Right atrium auricular region (tissue), 2 donors: Measurements from ENCODE around the gene LPCAT4. TPM values are rescaled to one million over a fixed set of nuclear protein-coding genes. Genes with fewer than 3 reads are reported as not detected.
"Not testable (repeated sequence)": the region's sequence is repeated elsewhere in the genome, so short reads cannot be mapped to it uniquely, and the experiment has no call there.

Source experiments
- DNase-seq: peaks from one replicate; pipeline ENCODE4 v3.0.0-alpha.2; 2019; ENCODE audit warnings: low spot score
- H3K27ac ChIP-seq, 2 donors: fragments of 200-600 bp; sonication (generic); 1 replicate in 1 of 2; 2 replicates in 1 of 2; pipeline ENCODE4 v1.5.1; 2016 to 2019
- H3K27me3 ChIP-seq, 2 donors: fragments of 200-600 bp; sonication (generic); one replicate each; pipeline versions ENCODE4 v1.5.1 to v1.6.0; 2017 to 2019
- H3K36me3 ChIP-seq: fragments of 200-600 bp; sonication (generic); one replicate; pipeline ENCODE4 v1.5.1; 2016
- H3K4me1 ChIP-seq, 2 donors: fragments of 200-600 bp; sonication (generic); one replicate each; pipeline versions ENCODE4 v1.5.1 to v1.6.0; 2017 to 2019
- H3K4me3 ChIP-seq, 2 donors: fragments of 200-600 bp; sonication (generic); 1 replicate in 1 of 2; 2 replicates in 1 of 2; pipeline ENCODE4 v1.5.1; 2017 to 2019; ENCODE audit warnings: mild to moderate bottlenecking in 1 of 2, moderate library complexity in 1 of 2
- H3K9me3 ChIP-seq, 2 donors: fragments of 200-600 bp; sonication (generic); one replicate each; pipeline ENCODE4 v1.5.1; 2019
- CTCF ChIP-seq, 2 donors: fragments of 200-600 bp; sonication (generic); IDR thresholded peaks; one replicate each; pipeline ENCODE4 v1.5.1; 2019; ENCODE audit warnings: antibody characterized with exemption in 2 of 2
- total RNA-seq, 2 donors: library from RNA; depleted of rRNA; stranded (reverse); fragments of >200 nt; gene quantifications; one replicate each; pipeline ENCODE4 v1.1.0, GENCODE V29; 2016

LPCAT4 gene
- total RNA-seq, 2 donors from 2014 or later = 9.2 to 17.5 TPM

DNA sequence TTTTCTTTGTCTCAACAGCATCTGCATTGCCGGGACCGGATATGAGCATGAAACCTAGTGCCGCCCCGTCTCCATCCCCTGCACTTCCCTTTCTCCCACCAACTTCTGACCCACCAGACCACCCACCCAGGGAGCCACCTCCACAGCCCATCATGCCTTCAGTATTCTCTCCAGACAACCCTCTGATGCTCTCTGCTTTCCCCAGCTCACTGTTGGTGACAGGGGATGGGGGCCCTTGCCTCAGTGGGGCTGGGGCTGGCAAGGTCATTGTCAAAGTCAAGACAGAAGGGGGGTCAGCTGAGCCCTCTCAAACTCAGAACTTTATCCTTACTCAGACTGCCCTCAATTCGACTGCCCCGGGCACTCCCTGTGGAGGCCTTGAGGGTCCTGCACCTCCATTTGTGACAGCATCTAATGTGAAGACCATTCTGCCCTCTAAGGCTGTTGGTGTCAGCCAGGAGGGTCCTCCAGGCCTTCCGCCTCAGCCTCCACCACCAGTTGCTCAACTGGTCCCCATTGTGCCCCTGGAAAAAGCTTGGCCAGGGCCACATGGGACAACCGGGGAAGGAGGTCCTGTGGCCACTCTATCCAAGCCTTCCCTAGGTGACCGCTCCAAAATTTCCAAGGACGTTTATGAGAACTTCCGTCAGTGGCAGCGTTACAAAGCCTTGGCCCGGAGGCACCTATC is 18.9 kb downstream of the LPCAT4 start:
- Histone ChIP-seq H3K9me3 (no peaks in the 10 kb centered on the region), H3K27ac (no peak overlapping the region)

GRCh38 chr15:34342737-34343575 is 24.0 kb downstream of the LPCAT4 start, which contains the start of the genes NOP10 and NUTM1:
NOP10 (minus strand) TSS chr15:34343136; CDS start chr15:34343073, 63 bp downstream.
NUTM1 (plus strand) TSS chr15:34343315; CDS start chr15:34343697, 382 bp downstream.
- DNase-seq = peak; percentile 95
- Histone ChIP-seq H3K36me3 (peaks cover 12% of the 10 kb centered on the region), H3K4me3 (peak within 1 kb of the TSS; percentile 78 to 86), H3K27ac (peak within 1 kb of the TSS; percentile 88 to 90), H3K4me1 (peaks cover 0 to 22% of the 10 kb centered on the region in 2 donors), H3K9me3 (no peaks in the 10 kb centered on the region), H3K27me3 (no peaks in the 10 kb centered on the region)
- peak; percentile 95 for TF ChIP-seq CTCF (IDR thresholded peaks at IDR 0.05)

More for the DNA sequence above, 18.9 kb downstream of the LPCAT4 start:
- no peaks in the 10 kb centered on the region for H3K4me1 ChIP-seq
- no peak overlapping the region for H3K4me3 ChIP-seq
- DNase-seq = no peak
- TF ChIP-seq CTCF (IDR thresholded peaks at IDR 0.05) = no peak
- H3K27me3 ChIP-seq = no peaks in the 10 kb centered on the region
- H3K36me3 ChIP-seq = no peaks in the 10 kb centered on the region

DNA sequence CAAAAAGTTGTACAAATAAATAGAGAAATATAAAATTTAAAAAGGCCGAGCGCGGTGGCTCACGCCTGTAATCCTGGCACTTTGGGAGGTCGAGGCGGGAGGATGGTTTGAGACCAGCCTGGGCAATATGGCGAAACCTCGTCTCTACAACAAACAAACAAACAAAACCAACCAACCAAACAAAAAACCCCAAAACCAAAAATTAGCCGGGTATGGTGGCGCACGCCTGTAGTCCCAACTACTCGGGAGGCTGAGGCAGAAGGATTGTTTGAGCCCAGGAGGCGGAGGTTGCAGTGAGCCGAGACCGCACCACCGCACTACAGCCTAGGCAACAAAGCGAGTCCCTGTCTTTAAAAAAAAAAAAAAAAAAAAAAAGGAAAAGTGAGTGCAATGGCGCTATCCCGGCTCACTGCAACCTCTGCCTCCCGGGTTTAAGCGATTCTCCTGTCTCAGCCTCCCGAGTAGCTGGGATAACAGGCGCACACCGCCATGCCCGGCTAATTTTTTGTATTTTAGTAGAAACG is 24.7 kb downstream of the LPCAT4 start:
- Histone ChIP-seq H3K27ac (peak overlapping the region; percentile 88 to 90), H3K36me3 (peaks cover 12% of the 10 kb centered on the region), H3K4me1 (peaks cover 0 to 22% of the 10 kb centered on the region in 2 donors), H3K4me3 (peak overlapping the region; percentile 78 to 86)
- not testable (repeated sequence) for H3K27me3 ChIP-seq, H3K9me3 ChIP-seq, DNase-seq

GRCh38 chr15:34341381-34342212 is 25.4 kb downstream of the LPCAT4 start:
- no peak for DNase-seq
- Histone ChIP-seq H3K4me1 (peaks cover 0 to 27% of the 10 kb centered on the region in 2 donors), H3K9me3 (no peaks in the 10 kb centered on the region), H3K36me3 (peaks cover 12% of the 10 kb centered on the region), H3K27ac (no peak overlapping the region), H3K4me3 (peak overlapping the region in 1 of 2 donors; percentile 78), H3K27me3 (no peaks in the 10 kb centered on the region)
- TF ChIP-seq CTCF (IDR thresholded peaks at IDR 0.05) = no peak

- no peak for TF ChIP-seq CTCF (IDR thresholded peaks at IDR 0.05)
- Histone ChIP-seq H3K9me3 (no peaks in the 10 kb centered on the region), H3K36me3 (peaks cover 12% of the 10 kb centered on the region), H3K4me3 (no peak overlapping the region), H3K4me1 (peaks cover 0 to 43% of the 10 kb centered on the region in 2 donors), H3K27ac (no peak overlapping the region), H3K27me3 (no peaks in the 10 kb centered on the region)
- no peak for DNase-seq
Measured at GRCh38 chr15:34339946-34340345, 27.1 kb downstream of the LPCAT4 start.
